Liver (tissue), 9 donors: ENCODE results near the gene PEAR1. TPM values are rescaled to one million over a fixed set of nuclear protein-coding genes. Genes with fewer than 3 reads are reported as not detected.

Source experiments
- DNase-seq: peaks from one replicate; pipeline ENCODE4 v3.0.0-alpha.2; 2017; ENCODE audit warnings: low spot score
- H3K27ac ChIP-seq, 2 donors: one replicate each; pipeline ENCODE4 v1.7.0; 2013; ENCODE audit warnings: inconsistent platforms in 2 of 2, low read length in 2 of 2, control low read depth in 1 of 2, low read depth in 1 of 2, mild to moderate bottlenecking in 1 of 2
- H3K27me3 ChIP-seq, 4 donors: one replicate each; pipeline versions ENCODE4 v1.6.1 to v1.7.0; 2013; ENCODE audit warnings: low read length in 3 of 4, inconsistent platforms in 1 of 4, mild to moderate bottlenecking in 1 of 4, moderate library complexity in 1 of 4; ENCODE audit not compliant: control insufficient read depth in 4 of 4, insufficient read depth in 4 of 4
- H3K36me3 ChIP-seq, 4 donors: one replicate each; pipeline versions ENCODE4 v1.6.1 to v1.7.0; 2013; ENCODE audit warnings: low read length in 3 of 4, mild to moderate bottlenecking in 3 of 4, low read depth in 1 of 4, moderate library complexity in 1 of 4; ENCODE audit not compliant: control insufficient read depth in 4 of 4, insufficient read depth in 3 of 4
- H3K4me1 ChIP-seq, 4 donors: one replicate each; pipeline versions ENCODE4 v1.6.1 to v1.7.0; 2013; ENCODE audit warnings: low read length in 3 of 4, mild to moderate bottlenecking in 3 of 4, moderate library complexity in 1 of 4; ENCODE audit not compliant: control insufficient read depth in 4 of 4, insufficient read depth in 4 of 4
- H3K4me3 ChIP-seq, 3 donors: one replicate each; pipeline versions ENCODE4 v1.6.1 to v1.7.0; 2013; ENCODE audit warnings: low read length in 3 of 3, control low read depth in 1 of 3, low read depth in 1 of 3, mild to moderate bottlenecking in 1 of 3
- H3K9ac ChIP-seq, 2 donors: one replicate each; pipeline ENCODE4 v1.7.0; 2013; ENCODE audit warnings: low read length in 2 of 2, mild to moderate bottlenecking in 2 of 2, moderate library complexity in 2 of 2, control low read depth in 1 of 2, low read depth in 1 of 2
- H3K9me3 ChIP-seq, 4 donors: one replicate each; pipeline versions ENCODE4 v1.6.1 to v1.7.0; 2013; ENCODE audit warnings: low read length in 3 of 4; ENCODE audit not compliant: control insufficient read depth in 4 of 4
- ATF3 ChIP-seq: IDR thresholded peaks from 2 replicates; pipeline ENCODE4 v1.6.1; 2016; ENCODE audit warnings: antibody characterized with exemption
- CTCF ChIP-seq: fragments of 150-350 bp; IDR thresholded peaks from 2 replicates; pipeline ENCODE4 v1.5.1; 2017; ENCODE audit warnings: improper control_type of control experiment, low read depth, low read length; ENCODE audit not compliant: missing input control
- EGR1 ChIP-seq, 2 donors: IDR thresholded peaks; 2 replicates each; pipeline ENCODE4 v1.6.1; 2016 to 2018; ENCODE audit warnings: antibody characterized with exemption in 2 of 2, low read depth in 2 of 2
- FOXA1 ChIP-seq: IDR thresholded peaks from 2 replicates; pipeline ENCODE4 v1.6.1; 2016; ENCODE audit warnings: antibody characterized with exemption
- FOXA2 ChIP-seq: IDR thresholded peaks from 2 replicates; pipeline ENCODE4 v1.6.1; 2016; ENCODE audit warnings: antibody characterized with exemption
- GABPA ChIP-seq, 2 donors: IDR thresholded peaks in 1 of 2; conservative IDR thresholded peaks in 1 of 2; 2 replicates each; pipeline ENCODE4 v1.6.1; 2016; ENCODE audit warnings: antibody characterized with exemption in 2 of 2, mild to moderate bottlenecking in 1 of 2, moderate library complexity in 1 of 2
- HNF4A ChIP-seq, 2 donors: conservative IDR thresholded peaks; 2 replicates each; pipeline ENCODE4 v1.6.1; 2016; ENCODE audit warnings: antibody characterized with exemption in 2 of 2, mild to moderate bottlenecking in 2 of 2
- HNF4G ChIP-seq: IDR thresholded peaks from 2 replicates; pipeline ENCODE4 v1.6.1; 2016; ENCODE audit warnings: antibody characterized with exemption
- JUND ChIP-seq, 2 donors: IDR thresholded peaks; 2 replicates each; pipeline ENCODE4 v1.6.1; 2016; ENCODE audit warnings: antibody characterized with exemption in 2 of 2
- MAX ChIP-seq: IDR thresholded peaks from 2 replicates; pipeline ENCODE4 v1.6.1; 2016; ENCODE audit warnings: antibody characterized with exemption
- NR2F2 ChIP-seq: IDR thresholded peaks from 2 replicates; pipeline ENCODE4 v1.6.1; 2016; ENCODE audit warnings: antibody characterized with exemption
- RAD21 ChIP-seq, 2 donors: IDR thresholded peaks; 2 replicates each; pipeline ENCODE4 v1.6.1; 2016; ENCODE audit warnings: antibody characterized with exemption in 2 of 2, mild to moderate bottlenecking in 2 of 2
- REST ChIP-seq: IDR thresholded peaks from 2 replicates; pipeline ENCODE4 v1.6.1; 2016; ENCODE audit warnings: antibody characterized with exemption, mild to moderate bottlenecking
- RXRA ChIP-seq, 2 donors: IDR thresholded peaks; 2 replicates each; pipeline ENCODE4 v1.6.1; 2017 to 2018; ENCODE audit warnings: antibody characterized with exemption in 2 of 2, mild to moderate bottlenecking in 1 of 2
- SP1 ChIP-seq: IDR thresholded peaks from 2 replicates; pipeline ENCODE4 v1.6.1; 2018; ENCODE audit warnings: antibody characterized with exemption, mild to moderate bottlenecking
- TAF1 ChIP-seq: conservative IDR thresholded peaks from 2 replicates; pipeline ENCODE4 v1.6.1; 2016; ENCODE audit warnings: antibody characterized with exemption, mild to moderate bottlenecking
- YY1 ChIP-seq: IDR thresholded peaks from 2 replicates; pipeline ENCODE4 v1.6.1; 2016; ENCODE audit warnings: antibody characterized with exemption, mild to moderate bottlenecking
- WGBS: extraction: QIAGEN DNeasy Blood & Tissue Kit; methylation state at CpG from one replicate; pipeline ENCODE4 v1.1.7; 2013; 5-methylcytosine and 5-hydroxymethylcytosine counted together
- polyA plus RNA-seq, 2 donors: library from polyadenylated mRNA; stranded (reverse) in 1 of 2; unstranded in 1 of 2; fragments of 200-250 nt in 1 of 2; fragments of >200 nt in 1 of 2; fragmentation: Nextera tagmentation in 1 of 2; extraction: Ambion mirVana in 1 of 2; gene quantifications; one replicate each; pipeline versions ENCODE4 v1.2.1 to v1.2.3, GENCODE V29; 2013 to 2015
- total RNA-seq, 2 donors: library from RNA; depleted of rRNA; stranded (reverse); fragments of >200 nt; gene quantifications; one replicate each; pipeline ENCODE4 v1.2.3, GENCODE V29; 2014
- donor health status: healthy.
- donor health status: healthy.
- donor health status: healthy.
- donor health status: healthy.
- donor health status: healthy.

Gene PEAR1
- total and polyA plus RNA-seq, 4 donors, result 2.1 to 4.4 (median 3.1) TPM

GRCh38 chr1:156873659-156874058, 19.9 kb upstream of the PEAR1 start (continued):
- no peak for TF ChIP-seq ATF3
- TF ChIP-seq EGR1 (IDR thresholded peaks at IDR 0.05; ENCODE audit: low read depth in 2 of 2), result no peak
- no peak for TF ChIP-seq HNF4G
- TF ChIP-seq FOXA1, result no peak
- TF ChIP-seq GABPA (IDR thresholded peaks at IDR 0.05 in 1 of 2, conservative IDR thresholded peaks at IDR 0.05 in 1 of 2), result no peak
- TF ChIP-seq RXRA (IDR thresholded peaks at IDR 0.05), result no peak

- DNase-seq, result no peak
- H3K4me1 ChIP-seq, result no peaks in the 10 kb centered on the region
- H3K4me3 ChIP-seq, result no peak overlapping the region
- no peak overlapping the region for H3K27ac ChIP-seq
- 79% methylated on average over 5 of the region's 5 CpGs for WGBS
- H3K9ac ChIP-seq, result no peak overlapping the region
- TF ChIP-seq ATF3 (no peak), GABPA (IDR thresholded peaks at IDR 0.05 in 1 of 2, conservative IDR thresholded peaks at IDR 0.05 in 1 of 2) (no peak), EGR1 (IDR thresholded peaks at IDR 0.05; ENCODE audit: low read depth in 2 of 2) (no peak), MAX (no peak), HNF4G (no peak), JUND (IDR thresholded peaks at IDR 0.05) (no peak), TAF1 (no peak), YY1 (no peak), NR2F2 (no peak), RXRA (IDR thresholded peaks at IDR 0.05) (no peak), REST (no peak), SP1 (no peak), HNF4A (conservative IDR thresholded peaks at IDR 0.05) (no peak), FOXA2 (no peak)
- H3K36me3 ChIP-seq, result no peaks in the 10 kb centered on the region
- H3K9me3 ChIP-seq, result no peaks in the 10 kb centered on the region
- no peaks in the 10 kb centered on the region for H3K27me3 ChIP-seq
Observed at GRCh38 chr1:156874142-156874541, 19.4 kb upstream of the PEAR1 start.

- Histone ChIP-seq H3K9me3 (no peaks in the 10 kb centered on the region), H3K27ac (no peak overlapping the region), H3K4me3 (no peak overlapping the region), H3K9ac (no peak overlapping the region), H3K27me3 (no peaks in the 10 kb centered on the region), H3K4me1 (no peaks in the 10 kb centered on the region), H3K36me3 (no peaks in the 10 kb centered on the region)
- DNase-seq, result no peak
- WGBS, result 82% methylated on average over 16 of the region's 16 CpGs
- TF ChIP-seq REST (no peak), GABPA (IDR thresholded peaks at IDR 0.05 in 1 of 2, conservative IDR thresholded peaks at IDR 0.05 in 1 of 2) (no peak), EGR1 (IDR thresholded peaks at IDR 0.05; ENCODE audit: low read depth in 2 of 2) (no peak), NR2F2 (no peak), FOXA2 (no peak), HNF4G (no peak), RXRA (IDR thresholded peaks at IDR 0.05) (no peak), RAD21 (IDR thresholded peaks at IDR 0.05) (no peak), SP1 (no peak), FOXA1 (no peak), CTCF (no peak)
Observed at GRCh38 chr1:156874572-156875340, 18.8 kb upstream of the PEAR1 start.
